DMS 273 (cell line): ENCODE results near the gene CPXM1.
"Not testable (repeated sequence)": the region's sequence is repeated elsewhere in the genome, so short reads cannot be mapped to it uniquely, and the experiment has no call there.

ENCODE experiments used
- DNase-seq: peaks from one replicate; lab custom pipeline; 2025; ENCODE audit not compliant: unreplicated experiment; lab: John Stamatoyannopoulos, UW

Gene CPXM1

GRCh38 chr20:2800521-2801285 lies at the start of gene CPXM1:
CPXM1 (minus strand) TSS chr20:2800627; CDS start chr20:2800572, 55 bp downstream.
- DNase-seq: peak; percentile 60

DNA sequence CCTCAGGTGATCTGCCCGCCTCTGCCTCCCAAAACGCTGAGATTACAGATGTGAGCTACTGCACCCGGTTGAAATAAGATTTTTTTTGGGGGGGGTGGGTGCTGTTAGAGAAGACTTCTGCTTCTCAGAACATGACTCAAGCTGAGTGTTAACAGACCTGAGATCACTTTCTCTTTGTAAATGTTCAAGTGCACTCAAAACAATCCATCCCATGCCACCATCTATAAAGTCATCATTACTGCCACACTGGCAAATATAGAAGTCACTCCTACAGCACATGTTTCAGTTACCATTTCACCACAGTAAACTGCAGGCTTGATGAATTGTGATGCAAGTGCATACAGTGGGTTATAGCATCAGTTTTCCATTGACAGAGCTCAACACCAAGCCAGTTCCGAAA lies 49.1 kb upstream of the CPXM1 start:
- DNase-seq: no peak

DNA sequence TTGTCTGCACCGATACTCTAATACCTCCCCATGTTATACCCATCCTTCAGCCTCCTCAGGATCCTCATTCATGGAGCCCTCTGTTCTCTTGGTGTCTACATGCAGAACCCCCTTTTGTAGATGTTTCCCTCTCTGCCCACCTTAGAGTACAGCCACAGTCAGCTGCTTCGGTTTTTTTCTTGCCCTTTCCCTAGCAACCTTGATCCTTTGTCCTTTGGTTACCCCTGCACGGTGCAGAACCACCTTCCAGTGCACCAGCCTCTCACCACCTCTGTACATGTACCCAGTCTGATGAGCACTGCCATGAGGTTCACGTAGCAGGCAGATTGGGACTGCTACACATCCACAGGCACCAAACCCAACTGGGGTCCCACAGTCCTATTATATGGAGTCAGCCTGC lies 47.4 kb upstream of the CPXM1 start:
- no peak for DNase-seq

DNA sequence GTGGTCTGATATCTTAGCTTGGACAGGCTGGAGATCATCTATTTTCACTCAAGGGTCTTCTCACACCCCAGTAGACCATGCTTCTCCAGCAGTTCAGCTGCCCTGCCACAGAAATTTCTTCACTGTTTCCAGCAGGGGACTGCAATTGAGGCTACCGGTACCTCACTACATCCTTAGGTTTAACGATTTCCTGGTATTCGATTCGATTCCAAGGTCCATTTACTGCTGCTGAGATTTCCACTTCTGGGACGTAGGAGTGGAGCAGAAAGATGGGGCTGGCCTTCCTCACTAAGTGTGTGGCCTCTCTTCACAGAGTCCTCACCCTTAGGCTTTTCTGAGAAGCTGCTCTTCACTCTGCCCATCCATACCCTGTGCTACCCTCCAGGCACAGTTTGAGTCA lies 46.3 kb upstream of the CPXM1 start:
- no peak for DNase-seq

- DNase-seq: no peak
Observed at GRCh38 chr20:2845607-2846006, 45.2 kb upstream of the CPXM1 start.

DNA sequence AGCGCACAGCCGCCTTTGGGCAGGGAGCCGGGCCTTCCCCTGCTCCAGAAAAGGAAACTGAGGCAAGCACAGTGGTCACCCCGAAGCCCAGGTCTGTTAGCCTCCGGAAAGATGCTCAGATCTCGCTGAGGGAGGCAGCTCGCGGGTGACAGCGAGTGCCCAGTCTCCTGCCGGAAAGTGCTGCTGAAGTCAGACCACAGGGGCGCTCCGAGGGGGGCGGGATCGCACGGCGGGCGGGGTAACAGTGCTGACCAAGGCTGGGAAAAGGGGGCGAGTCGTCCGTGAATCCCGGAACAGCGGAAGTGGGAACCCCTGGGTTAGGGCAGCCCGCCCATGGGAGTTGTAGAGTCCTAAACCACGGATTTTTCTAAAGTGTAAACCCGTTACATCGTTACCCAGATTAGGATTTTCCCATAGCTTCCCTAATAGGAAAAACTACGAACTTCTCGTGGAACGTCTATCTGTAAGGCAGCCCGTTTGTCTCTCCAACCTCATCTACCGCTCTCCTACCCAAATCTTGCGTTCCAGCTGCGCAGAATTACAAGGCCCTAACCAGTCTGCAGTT lies 40.6 kb upstream of the CPXM1 start:
- DNase-seq: peak; percentile 66

DNA sequence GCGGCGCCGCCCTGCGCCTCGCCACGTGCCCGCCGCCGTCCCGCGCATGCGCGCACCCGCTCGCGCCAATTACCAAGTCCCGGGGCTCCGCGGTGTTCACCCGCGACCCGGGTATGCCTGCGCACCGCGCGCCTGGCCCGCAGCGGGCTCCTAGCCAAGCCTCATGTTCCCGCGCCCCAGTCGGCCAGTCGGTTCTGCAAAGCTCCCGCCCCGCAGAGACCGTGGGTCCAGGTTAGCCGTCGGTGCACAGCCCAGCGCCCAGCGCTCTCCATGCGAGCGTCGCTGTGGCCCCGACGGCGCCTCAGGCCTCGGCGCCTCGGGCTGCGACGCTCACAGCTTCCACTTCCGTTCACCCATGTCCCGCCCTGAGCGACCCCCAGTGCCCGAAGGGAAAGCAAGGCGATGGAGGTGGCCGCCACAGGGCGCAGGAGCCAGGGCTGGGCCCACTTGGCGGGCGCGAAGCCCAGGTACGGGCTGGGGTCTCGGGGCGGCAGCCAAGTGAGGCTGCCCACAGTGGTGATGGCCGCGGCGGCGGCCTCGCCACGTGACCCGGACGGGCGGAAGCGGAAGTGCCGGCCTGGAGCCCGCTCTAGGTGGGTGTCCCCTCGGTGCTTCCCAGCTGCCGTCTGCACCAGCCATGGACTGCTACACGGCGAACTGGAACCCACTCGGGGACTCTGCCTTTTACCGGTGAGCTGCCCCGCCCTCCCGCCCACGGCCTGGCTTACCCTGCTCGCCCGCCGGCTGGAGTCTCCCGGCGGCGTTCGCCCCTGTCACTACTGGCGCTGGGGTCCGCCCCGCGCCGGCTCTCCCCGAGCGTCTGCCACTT lies 39.9 kb upstream of the CPXM1 start, which contains the start of the genes PCED1A and VPS16:
Gene PCED1A, minus strand, starts transcription at position 518 of the 829 bp plus-strand sequence. CDS start 743 bp downstream, outside the sequence.
Gene VPS16, plus strand, starts transcription at position 608 of the 829 bp plus-strand sequence. Its CDS starts 30 bp downstream, at position 638.
- DNase-seq: peak; percentile 95

- no peak for DNase-seq
Observed at GRCh38 chr20:2839732-2840137, 39.3 kb upstream of the CPXM1 start.

GRCh38 chr20:2838847-2839671 lies 38.6 kb upstream of the CPXM1 start:
- DNase-seq: no peak

GRCh38 chr20:2838170-2838797 lies 37.9 kb upstream of the CPXM1 start:
- DNase-seq: no peak

- no peak for DNase-seq
Observed at GRCh38 chr20:2837221-2837960, 37.0 kb upstream of the CPXM1 start.

GRCh38 chr20:2836035-2836434 lies 35.6 kb upstream of the CPXM1 start:
- DNase-seq: no peak

- DNase-seq: no peak
Observed at GRCh38 chr20:2835331-2835796, 34.9 kb upstream of the CPXM1 start.

DNA sequence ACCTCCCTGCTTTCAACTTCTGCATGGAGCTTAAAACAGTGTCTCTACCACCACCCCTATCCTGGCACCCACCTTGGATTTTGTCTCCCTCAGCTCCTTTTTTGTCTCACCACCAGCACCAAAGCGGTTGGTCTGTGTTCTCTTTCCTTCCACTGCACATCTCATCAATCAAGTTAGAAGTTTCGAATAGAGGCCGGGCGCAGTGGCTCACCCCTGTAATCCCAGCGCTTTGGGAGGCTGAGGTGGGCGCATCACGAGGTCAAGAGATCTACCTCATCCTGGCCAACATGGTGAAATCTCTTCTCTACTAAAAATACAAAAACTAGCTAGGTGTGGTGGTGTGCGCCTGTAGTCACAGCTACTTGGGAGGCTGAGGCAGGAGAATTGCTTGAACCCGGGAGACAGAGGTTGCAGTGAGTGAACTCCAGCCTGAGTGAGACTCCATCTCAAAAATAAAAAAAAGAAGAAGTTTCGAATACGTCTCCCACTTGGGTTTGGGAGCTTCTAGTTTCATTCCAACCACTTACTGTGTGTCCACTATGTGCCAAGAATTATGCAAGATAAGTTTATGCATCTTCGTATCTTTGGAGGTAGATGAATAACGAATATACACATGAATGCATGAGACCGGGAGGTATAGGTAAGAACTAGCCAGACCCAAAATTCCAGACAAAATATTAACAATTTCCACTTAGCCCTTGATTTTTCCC lies 34.1 kb upstream of the CPXM1 start:
- no peak for DNase-seq

DNA sequence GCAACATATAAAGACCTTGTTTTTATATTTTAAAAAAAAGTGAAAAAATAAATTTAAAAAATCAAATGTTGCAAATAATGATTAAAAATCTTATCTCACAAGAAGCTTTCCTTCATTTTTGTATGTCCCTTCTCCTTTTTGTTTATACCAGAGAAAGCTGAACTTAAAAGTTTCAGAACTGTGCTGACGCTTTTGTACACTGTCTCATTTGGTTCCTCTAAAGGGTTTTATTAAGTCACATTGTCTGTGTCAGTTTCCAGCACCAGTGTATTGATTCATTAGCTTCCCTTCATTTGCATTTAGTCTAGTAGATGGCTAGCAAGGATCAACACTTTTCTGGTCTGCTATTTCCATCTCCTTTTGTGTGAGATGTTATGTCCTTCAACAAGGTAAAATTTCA lies 33.3 kb upstream of the CPXM1 start:
- no peak for DNase-seq

GRCh38 chr20:2831206-2831605 lies 30.8 kb upstream of the CPXM1 start:
- not testable (repeated sequence) for DNase-seq

DNA sequence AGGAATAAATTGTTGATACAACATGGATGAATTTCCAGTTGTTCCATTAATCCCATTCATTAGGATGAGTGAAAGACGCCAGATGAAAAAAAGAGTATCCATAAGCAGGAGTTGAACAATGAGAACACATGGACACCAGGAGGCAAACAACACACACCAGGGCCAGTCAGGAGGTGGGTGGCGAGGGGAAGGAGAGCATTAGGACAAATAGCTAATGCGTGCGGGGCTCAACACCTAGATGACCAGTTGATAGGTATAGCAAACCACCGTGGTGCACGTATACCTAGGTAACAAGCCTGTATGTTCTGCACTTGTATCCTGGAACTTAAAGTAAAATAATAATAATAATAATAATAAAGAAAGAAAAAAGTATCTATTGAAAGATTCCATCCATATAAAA lies 28.9 kb upstream of the CPXM1 start:
- no peak for DNase-seq

DNA sequence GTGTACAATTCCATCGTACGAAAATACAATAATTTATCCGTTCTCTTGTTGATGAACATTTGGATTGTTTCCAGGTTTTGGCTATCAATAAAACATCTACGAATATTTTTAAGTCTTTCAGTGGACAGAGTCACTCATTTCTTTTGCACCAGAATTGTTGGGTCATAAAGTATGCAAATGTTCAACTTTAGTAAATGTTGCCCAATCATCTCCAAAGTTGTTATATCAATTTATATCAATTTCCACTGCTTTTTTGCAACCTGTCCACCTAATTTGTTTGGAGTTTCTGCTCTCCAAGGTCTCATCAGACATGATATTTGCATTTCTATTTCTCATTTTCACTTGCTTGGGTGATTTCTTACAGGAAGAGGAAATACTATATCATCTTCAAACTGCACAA lies 26.2 kb upstream of the CPXM1 start:
- DNase-seq: no peak

DNA sequence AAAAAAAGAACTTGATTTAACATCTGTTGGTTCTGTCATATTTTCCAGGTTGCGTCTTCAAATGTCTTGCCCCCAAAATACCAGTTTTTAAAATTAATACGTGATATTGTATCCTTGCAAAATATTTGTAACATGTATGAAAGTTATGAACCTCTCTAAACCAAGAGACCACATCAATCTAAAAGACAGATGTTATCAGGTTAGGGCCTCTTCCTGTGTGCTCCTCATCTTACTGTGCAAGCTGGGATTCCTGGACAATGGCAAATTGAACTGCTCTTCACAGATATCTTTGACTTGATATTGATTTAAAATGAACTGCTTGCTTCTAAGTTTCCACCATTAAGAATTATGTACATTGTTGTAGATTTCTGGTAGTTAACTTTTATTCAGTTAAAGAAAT lies 25.3 kb upstream of the CPXM1 start:
- no peak for DNase-seq
